CD4-positive, alpha-beta T cell treated with Interleukin-6 for 4 hours (primary cell): Measurements from ENCODE around the gene CENPF.
A peak's percentile ranks its signal among the peaks of the same experiment; 100 is the strongest.
"Not testable (repeated sequence)": the region's sequence is repeated elsewhere in the genome, so short reads cannot be mapped to it uniquely, and the experiment has no call there.

ENCODE experiments used
- DNase-seq: peaks from one replicate; pipeline ENCODE4 v3.0.0-alpha.2; 2020; ENCODE audit warnings: mixed read lengths

The CENPF gene, protein sequence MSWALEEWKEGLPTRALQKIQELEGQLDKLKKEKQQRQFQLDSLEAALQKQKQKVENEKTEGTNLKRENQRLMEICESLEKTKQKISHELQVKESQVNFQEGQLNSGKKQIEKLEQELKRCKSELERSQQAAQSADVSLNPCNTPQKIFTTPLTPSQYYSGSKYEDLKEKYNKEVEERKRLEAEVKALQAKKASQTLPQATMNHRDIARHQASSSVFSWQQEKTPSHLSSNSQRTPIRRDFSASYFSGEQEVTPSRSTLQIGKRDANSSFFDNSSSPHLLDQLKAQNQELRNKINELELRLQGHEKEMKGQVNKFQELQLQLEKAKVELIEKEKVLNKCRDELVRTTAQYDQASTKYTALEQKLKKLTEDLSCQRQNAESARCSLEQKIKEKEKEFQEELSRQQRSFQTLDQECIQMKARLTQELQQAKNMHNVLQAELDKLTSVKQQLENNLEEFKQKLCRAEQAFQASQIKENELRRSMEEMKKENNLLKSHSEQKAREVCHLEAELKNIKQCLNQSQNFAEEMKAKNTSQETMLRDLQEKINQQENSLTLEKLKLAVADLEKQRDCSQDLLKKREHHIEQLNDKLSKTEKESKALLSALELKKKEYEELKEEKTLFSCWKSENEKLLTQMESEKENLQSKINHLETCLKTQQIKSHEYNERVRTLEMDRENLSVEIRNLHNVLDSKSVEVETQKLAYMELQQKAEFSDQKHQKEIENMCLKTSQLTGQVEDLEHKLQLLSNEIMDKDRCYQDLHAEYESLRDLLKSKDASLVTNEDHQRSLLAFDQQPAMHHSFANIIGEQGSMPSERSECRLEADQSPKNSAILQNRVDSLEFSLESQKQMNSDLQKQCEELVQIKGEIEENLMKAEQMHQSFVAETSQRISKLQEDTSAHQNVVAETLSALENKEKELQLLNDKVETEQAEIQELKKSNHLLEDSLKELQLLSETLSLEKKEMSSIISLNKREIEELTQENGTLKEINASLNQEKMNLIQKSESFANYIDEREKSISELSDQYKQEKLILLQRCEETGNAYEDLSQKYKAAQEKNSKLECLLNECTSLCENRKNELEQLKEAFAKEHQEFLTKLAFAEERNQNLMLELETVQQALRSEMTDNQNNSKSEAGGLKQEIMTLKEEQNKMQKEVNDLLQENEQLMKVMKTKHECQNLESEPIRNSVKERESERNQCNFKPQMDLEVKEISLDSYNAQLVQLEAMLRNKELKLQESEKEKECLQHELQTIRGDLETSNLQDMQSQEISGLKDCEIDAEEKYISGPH (N-terminal part only)

DNA sequence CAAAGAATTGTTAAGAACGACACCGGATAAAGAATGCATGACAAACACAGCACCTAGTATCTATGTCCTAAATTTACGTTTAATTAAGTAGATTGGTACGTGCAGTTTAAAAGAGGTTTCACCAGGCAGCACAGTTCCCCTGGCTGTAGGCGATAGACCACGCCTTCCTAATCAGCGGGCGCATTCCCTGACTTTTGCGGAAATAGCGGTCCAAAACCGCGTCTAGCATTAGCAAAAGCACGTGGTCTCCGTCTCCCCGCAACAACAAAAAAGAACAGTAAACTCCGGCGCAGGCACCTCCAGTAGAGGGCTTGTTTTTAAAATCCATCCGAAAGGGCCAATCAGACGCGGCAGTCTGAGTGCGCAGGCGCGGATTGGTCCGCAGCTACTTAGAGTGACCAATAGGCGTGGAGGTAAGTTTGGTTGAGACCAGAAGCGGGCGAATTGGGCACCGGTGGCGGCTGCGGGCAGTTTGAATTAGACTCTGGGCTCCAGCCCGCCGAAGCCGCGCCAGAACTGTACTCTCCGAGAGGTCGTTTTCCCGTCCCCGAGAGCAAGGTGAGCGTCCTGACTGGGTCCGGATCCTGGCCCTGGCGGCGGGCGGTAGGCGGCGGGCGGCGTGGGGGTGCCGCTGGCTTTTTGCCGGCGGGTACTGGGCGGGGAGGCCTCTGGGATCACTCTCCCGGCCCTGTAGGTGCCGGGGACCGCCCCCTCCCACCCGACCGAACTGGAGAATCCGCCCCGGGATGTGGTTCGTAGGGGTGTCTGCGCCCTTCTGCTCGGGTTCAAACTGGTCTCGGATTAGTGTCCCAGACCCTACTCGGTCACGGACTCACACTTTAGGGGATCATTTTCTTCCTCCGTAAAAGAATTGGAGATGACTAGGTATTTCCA lies at the start of gene CENPF:
TSS of gene CENPF (plus strand) at position 432 of the 894 bp plus-strand sequence. CDS start 10,560 bp downstream, outside the sequence.
- peak; percentile 93 for DNase-seq

DNA sequence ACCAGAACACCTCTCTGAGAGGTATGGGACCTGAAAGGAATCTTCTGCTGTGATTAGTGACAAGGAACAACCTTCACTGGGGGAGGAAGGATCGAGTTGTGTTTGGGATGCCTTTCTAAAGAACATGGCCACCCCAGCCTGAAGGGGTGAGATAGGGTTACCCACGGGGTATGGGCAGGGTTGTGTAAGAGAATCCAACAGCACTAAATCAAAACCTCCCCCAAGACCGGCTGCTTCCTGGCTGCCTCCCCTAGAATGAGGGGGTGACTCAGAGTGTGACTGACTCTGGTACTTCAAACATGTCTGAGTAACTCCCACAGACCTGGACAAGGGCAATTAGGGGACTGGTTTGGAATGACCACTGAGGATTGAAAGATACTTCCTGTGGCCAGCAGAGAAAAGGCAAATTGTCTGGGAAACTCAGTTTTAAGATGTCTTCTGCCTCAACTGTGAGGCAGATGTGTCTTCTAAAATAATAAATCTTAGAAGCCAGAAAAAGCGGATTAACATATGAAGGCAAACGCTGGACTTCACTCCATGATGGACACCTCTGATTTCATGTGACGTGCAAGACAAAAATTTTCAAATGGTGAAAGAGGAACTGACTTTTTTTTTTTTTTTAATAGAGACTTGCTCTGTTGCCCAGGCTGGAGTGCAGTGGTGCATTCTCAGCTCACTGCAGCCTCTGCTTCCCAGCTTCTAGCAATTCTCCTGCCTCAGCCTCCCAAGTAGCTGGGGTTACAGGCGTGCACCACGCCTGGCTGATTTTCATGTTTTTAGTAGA lies 44.9 kb upstream of the CENPF start:
- no peak for DNase-seq

DNA sequence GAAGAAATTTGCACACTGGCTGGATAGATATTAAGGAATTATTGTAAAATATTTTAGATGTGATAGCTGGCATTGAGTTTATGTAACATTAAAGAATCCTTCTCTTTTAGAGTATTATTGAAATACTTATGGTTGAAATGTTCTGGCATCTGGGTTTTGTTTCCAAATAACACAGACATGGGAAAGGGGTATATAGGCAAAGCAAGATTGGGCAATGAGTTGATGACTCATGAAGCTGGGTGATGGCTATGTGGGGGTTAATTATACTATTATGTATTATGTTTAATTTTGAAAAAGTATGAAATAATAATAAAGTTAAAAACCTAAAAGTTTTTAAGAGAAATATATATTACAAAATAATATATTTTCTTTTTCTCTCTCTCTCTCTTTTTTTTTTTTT lies 39.1 kb upstream of the CENPF start:
- no peak for DNase-seq

DNA sequence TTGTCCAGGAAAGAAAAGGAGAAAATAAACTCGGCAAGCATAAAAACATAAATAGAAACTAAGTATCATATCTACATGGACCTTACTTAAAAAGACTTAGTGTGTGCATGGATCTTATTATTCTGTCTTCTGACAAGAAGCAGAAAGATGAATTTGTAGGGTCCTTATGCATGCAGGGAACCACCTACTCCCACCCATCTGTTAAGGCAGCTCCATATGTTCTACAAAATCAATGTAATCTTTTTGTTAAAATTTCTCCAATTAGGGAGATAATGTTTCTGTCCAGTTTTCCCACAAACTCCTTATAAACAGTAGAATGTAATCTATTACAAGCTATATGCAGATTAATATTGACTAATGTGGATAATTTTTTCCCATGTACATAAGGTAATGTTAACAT lies 37.7 kb upstream of the CENPF start:
- DNase-seq, result no peak

DNA sequence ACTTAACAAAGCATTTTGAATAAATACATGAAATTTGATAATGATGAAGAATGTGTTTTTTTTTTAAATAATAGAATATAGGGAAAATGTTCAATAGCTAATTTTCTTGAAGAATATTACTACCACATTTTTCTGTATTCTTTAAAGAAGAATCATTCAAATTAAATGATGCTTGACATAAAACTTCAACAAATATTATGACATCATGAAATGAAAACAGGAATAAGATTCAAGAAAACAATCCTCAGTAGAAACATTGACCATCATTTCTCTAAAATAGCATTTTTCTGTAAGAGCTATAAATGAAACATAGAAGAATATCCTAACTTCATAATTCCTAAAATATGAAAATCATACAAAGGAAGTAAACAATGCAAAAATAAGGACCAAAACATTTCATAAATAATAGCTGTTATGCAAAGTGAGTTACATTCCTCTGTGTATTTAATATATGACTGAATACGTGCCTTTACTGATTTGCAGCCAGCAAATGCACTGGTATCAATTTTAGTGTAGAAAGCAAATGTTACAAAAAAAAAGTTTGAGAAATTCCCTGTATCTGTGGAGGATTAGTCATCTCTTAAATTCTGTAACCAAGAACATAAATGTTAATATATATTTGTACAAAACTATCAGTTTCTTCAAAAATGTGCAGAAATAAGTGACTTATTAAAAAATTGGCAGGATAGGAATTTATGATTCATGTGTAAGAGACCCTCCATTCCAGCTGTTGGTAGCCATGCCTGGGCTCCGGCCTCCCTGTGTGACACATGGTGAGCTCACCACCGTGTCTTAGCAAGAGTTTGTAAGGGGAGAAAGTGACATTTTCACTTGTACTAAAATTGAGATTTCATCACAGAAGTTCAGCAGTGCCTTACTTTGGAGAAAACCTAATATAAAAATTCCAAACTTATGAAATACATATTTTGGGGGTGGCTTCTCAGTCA lies 36.6 kb upstream of the CENPF start:
- no peak for DNase-seq

DNA sequence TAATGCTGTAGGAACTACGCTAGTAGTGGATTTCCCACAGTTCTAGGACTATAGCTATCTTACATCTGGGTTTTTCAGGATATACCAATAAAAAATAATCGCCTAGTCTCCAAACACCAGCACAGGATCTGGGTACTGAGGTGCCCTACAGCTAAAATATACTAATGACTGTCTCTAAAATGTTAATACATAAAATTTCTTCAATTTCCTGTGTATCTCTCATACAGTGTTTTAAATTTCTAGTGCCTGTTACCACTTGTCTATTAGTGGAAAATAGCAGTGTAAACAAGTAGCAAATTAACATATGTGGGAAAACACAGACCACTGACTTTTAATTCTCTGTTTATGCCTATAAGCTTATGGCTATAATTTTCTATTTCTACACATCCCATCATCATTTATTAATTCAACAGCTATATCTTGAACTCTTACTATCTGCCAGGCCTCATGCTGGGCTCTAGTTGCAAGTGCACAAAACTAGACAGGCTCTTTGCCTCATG lies 35.5 kb upstream of the CENPF start:
- DNase-seq, result no peak

DNA sequence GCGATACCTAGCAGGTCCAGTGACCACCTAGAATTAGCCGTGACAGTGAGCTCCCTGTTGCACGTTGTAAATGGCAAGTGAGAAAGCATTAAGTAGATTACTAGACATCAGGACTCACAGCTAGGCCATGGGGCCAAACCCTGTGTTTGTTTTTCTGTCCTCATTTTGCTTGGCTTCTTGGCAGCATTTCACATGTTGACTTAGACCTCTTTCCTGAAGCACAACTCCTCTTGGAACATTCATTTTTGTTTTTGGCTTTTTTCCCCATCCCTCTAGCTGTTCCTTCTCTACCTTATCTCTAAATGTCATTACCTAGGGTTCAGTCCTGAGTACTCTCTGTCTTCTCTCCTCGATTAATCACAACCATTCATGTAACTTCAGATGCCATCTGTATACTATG lies 34.7 kb upstream of the CENPF start:
- DNase-seq, result no peak

DNA sequence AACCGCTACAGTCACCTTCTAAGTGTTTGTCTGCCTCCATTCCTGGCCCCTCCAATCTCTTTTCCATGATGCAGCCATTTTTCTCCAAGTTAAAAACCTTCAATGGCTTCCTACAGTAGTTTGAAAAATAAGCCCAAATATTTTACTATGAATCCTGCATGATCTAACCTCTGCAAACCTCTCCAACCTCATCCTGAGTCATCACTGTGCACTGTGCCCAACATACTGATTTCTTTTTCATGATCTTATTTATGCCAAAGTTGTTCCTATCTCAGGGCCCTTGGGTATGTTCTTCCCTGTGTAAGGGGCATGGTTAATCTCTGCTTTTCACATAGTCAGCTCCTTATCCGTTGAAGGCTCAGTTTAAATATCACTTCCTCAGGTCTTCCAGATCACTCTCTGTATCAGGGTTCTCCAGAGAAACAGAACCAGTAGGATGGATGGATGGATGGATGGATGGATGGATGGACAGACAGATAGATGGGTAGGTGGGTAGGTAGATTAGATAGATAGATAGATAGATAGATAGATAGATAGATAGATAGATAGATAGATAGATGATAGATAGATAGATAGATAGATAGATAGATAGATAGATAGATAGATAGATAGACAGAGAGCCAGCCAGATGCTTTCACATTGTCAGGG lies 33.5 kb upstream of the CENPF start:
- DNase-seq, result no peak

DNA sequence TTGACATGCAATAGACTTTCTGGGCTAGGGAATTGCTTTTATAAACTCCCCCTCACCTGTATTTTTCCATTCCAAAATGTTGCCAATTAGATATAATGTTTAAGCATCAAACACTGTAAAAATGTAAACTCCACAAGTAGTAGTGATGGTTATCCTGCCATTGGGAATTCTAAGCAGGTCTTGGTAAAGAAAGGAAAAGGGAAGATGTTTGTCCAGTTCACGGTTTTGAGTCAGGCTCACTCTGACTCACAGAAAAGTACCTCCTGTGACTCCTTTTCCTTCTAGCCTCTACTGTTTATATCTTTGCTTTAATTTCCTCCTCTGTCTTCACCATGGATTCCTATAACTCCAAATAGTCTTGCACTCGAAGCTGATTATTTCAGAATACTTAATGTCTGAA lies 32.6 kb upstream of the CENPF start:
- DNase-seq, result no peak

DNA sequence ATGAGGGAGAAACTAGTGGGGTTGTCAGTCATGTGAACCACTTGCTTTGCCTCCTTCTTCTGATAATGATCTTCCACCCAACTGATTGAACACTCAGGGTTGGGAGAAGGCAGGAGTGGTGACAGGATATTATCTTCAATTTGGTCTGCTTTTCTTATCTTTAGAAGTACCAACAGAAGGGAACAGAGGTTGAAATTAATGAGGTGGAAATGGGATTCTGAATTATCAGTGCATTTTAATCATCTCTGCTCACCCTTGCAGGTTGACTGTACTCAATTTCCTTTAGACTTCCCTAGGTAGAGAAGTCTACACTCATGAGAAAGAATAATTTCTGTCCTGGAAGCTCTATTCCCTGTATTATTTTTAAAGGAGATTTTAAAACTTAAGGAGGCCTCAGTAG lies 31.7 kb upstream of the CENPF start:
- no peak for DNase-seq

DNA sequence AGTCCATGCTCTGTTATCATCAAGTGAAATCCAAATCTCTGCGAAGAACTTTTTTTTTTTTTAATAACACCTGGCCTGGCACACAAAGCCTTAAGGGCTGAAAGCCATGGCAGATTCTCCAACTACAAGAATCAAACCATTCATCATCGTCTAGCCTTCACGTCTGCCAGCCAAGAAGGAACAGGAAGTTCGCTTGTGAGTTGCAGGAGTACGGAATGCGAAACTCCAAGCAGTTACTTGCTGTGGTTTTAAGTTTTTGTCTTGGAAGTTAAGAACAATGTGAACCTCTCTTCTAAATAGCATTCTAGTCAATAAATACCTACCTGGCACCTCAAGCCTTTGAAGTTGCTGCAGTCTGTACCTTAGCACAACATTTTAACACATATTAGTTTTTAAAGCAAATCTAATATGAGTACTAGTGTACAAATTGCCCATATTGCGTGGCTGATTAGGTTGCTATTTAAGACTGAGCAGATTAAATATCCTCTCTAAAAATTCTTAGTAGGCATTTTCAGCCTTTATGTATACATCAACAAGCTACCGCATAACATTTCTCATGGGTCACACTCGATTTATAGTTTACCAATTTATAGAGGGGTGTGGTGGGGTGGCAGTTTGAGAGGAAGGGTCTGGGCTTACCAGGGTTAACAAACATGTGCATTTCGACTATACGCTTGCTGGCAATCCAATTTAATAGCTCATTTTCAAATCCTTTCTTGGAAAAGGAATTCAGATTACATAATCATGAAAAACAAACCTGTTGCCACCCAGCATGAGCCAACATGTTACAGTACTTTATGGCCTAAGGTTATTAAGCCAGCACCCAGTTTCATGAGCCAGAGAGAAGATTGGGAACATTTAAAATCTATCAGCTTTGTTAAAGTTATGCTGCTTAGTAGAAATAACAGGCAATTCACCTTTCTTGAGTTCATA lies 29.3 kb upstream of the CENPF start:
- no peak for DNase-seq

DNA sequence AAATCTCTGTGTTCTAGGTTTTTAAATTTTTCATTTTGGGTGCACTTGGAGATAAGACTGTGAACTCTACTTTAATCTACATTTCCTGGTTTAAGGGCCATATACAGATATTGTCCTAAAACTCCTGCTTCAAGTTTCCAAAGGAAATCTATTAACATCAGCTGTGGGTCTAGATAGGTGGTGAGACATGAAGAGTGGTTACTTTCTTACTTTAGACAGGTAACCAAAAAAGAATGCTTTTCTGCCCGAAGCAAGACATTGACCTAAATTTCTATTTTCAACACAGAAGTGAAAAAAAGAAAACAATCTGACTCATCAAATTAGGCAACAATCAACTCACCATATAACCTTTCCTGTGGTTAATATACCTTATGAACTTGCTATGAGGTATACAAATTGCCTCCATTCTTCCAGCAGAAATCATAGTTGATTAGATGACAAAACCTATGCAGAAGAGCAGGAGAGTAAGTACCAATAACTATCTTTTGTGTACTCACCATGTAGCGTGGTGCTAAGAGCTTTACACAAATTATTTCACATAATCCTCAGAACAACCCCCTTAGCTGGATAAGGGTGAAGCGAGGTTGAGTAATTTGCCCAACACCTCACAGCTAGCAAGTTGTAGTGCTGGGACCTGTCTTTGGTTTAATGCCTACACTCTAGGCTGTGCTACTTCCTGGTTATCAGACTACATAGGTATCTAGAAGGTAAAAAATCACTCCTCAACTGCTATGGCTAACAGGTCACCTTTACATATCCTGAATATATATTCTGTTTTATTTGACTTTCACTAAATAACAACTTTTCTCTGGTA lies 28.2 kb upstream of the CENPF start:
- DNase-seq, result no peak

DNA sequence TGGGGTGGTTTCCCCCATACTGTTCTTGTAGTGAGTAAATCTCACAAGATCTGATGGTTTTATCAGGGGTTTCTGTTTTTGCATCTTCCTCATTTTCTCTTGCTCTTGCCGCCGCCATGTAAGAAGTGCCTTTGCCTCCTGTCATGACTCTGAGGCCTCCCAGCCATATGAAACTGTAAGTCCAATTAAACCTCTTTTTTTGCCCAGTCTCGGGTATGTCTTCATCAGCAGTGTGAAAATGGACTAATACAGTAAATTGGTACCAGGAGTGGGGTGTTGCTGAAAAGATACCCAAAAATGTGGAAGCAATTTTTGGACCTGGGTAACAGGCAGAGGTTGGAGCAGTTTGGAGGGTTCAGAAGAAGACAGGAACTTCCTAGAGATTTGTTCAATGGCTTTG lies 26.9 kb upstream of the CENPF start:
- DNase-seq, result not testable (repeated sequence)

DNA sequence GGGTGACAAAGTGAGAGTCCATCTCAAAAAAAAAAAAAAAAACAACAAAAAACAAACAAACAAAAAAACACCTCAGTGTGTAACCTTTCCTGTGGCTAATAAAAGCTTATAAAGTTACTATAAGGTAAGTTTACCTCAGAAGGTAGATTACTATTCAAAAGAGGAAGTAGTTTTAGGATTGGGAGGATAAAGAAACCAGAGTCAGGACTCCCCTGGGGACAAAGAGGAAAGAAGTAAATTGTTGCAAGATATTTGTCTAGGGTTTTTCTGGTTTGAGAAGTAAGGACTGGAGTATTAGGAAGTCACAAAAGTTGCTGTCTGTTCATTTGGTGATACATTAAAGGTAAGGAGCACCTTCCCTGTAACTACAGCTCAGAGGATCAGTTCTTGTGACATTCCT lies 23.8 kb upstream of the CENPF start:
- DNase-seq, result no peak

DNA sequence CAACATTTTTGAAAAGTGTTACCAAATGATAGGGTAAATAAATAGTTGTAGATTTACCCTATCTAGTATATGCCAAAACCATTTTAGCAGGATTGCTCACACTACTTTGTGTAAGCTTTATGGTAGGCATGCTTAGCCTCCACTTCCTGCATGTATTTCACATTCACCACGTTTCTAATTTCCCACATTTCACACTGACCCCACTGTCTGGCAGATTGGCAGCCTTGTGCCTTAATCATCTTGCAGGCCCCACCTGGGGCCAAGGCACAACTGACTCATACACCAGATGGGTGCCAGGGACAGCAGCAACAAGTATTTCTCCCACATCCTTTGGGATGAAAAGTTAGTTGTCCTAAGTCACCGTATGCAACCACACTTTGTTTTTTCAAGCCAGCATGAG lies 21.2 kb upstream of the CENPF start:
- no peak for DNase-seq

DNA sequence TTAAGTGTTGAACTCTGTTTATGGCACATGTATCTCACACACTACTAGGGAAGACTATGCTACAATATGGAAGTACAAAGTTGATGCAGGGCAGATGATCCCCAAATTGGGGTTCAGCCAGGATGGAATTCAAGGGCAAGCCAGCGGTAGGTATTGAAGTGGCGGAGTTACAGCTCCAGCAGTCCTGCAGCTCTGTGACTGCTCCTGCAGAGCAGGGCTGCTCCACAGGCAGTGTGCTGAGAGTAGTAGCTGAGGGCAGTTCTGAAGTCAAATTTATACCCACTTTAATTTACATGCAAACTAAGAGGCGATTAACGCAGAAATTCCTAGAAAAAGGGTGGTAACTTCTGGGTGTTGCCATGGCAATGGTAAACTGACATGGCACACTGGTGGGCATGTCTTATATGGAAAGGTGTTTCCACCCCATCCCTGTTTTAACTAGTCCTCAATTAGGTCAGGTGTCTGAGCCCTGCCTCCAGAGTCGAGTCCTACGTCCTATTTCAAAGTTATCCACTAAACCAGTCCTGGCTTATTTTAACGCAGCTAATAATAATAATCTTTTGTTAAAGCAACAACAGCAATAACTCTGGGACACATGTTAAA lies 20.6 kb upstream of the CENPF start:
- no peak for DNase-seq

DNA sequence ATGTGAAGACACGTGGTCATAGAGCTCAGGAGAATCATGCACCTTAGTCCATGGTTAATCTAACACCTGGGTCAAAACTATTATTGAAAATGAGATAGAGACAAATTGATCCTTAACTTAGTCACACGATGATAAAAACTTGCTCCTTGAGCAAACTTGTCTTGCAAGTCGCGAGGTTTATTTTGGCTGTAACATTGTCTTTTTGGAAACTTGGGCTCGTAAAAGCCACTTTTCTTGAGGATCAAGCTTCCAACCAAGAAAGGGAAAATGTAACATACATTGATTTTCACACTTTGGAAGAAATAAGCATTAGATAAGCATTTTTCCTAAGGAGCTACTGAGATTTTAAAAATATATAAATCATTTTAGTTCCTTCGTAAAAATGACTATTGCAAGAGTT lies 19.9 kb upstream of the CENPF start:
- no peak for DNase-seq
